Coronary artery (tissue), 2 donors: ENCODE data around the gene SLC4A9.

Source experiments
- DNase-seq: peaks from one replicate; pipeline ENCODE4 v3.0.0-alpha.2; 2017; ENCODE audit warnings: low spot score
- H3K27ac ChIP-seq, 2 donors: fragments of 200-600 bp; sonication (generic); one replicate each; pipeline ENCODE4 v1.5.1; 2016 to 2019
- H3K4me3 ChIP-seq: fragments of 200-600 bp; sonication (generic); 2 replicates; pipeline ENCODE4 v1.5.1; 2016; ENCODE audit warnings: mild to moderate bottlenecking, moderate library complexity
- TF ChIP-seq, protein P1 (sequence below): fragments of 200-600 bp; sonication (generic); IDR thresholded peaks from one replicate; pipeline ENCODE4 v1.5.1; 2019; ENCODE audit warnings: antibody characterized with exemption

The SLC4A9 gene

DNA sequence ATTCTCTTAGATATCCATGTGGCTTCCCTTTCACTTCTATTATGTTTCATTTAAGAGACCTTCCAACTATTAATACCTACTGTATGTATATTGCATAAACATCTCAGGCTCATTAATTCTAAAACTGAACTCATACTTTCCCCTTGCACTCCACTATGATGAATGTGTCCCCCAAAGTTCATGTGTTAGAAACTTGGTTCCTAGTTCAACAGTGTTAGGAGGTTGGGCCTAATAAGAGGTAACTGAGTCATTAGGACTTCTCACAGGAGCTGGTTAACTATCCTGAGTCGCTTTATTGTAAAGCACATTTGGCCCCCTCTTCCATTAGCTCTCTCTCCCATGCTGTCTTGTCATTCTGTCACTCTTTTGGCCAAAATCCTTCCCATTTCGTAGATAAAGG, 63.6 kb downstream of the SLC4A9 start:
- H3K4me3 ChIP-seq = no peak overlapping the region
- no peak for DNase-seq
- TF ChIP-seq, protein P1, sequence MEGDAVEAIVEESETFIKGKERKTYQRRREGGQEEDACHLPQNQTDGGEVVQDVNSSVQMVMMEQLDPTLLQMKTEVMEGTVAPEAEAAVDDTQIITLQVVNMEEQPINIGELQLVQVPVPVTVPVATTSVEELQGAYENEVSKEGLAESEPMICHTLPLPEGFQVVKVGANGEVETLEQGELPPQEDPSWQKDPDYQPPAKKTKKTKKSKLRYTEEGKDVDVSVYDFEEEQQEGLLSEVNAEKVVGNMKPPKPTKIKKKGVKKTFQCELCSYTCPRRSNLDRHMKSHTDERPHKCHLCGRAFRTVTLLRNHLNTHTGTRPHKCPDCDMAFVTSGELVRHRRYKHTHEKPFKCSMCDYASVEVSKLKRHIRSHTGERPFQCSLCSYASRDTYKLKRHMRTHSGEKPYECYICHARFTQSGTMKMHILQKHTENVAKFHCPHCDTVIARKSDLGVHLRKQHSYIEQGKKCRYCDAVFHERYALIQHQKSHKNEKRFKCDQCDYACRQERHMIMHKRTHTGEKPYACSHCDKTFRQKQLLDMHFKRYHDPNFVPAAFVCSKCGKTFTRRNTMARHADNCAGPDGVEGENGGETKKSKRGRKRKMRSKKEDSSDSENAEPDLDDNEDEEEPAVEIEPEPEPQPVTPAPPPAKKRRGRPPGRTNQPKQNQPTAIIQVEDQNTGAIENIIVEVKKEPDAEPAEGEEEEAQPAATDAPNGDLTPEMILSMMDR = no peak
- H3K27ac ChIP-seq = no peak overlapping the region

DNA sequence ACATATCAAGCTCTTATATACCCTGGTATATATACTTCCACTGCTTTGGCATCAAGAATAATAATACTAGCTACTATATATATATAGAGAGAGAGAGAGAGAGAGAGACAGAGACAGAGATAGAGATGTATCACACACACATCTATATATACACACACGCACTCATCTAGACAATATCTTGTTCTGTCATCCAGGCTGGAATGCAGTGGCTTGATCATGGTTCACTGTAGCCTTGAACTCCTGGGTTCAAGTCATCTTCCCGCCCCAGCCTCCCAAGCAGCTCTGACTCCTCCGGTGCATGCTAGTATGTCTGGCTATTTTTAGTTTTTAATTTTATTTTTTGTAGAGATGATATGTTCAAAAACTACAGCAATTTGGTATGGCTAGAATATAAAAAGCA, 64.1 kb downstream of the SLC4A9 start:
- DNase-seq = no peak

More for the DNA sequence above, 64.1 kb downstream of the SLC4A9 start:
- no peak overlapping the region for H3K4me3 ChIP-seq
- no peak overlapping the region for H3K27ac ChIP-seq
- TF ChIP-seq, protein P1 = no peak
